ENCODE measurements around the gene CDC42BPG. TPM values are rescaled to one million over a fixed set of nuclear protein-coding genes. Genes with fewer than 3 reads are reported as not detected.
A peak's percentile ranks its signal among the peaks of the same experiment; 100 is the strongest.

CDC42BPG gene
- polyA plus RNA-seq, 5 donors = 5.6 to 10.0 (median 8.5) TPM

GRCh38 chr11:64804346-64805210, 39.9 kb downstream of the CDC42BPG start:
- no peak for DNase-seq

DNA sequence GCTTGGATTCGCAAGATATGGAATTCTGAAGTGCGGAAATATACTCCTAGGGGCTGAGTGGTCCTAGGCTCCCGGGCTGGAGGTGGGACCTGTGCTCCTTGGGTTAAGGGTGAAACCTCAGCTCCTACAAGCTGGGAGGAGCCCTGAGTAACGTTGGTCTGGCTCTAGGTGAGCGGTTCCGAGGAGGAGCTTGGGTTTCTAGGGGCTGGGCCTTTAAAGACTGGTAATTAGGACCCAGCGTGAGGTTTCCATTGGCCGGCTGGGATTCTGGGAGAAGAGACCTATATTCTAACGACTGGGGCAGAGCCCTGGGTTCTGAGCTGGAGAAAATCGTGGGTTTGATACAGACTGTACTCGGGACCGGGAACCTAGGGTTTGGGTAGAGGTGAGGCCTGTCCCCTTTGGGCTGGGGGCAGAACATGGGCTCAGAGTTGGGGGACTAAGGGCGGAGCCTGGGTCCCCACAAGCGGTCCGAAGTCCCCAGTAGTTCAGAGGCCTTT, 40.6 kb downstream of the CDC42BPG start:
- DNase-seq = no peak

DNA sequence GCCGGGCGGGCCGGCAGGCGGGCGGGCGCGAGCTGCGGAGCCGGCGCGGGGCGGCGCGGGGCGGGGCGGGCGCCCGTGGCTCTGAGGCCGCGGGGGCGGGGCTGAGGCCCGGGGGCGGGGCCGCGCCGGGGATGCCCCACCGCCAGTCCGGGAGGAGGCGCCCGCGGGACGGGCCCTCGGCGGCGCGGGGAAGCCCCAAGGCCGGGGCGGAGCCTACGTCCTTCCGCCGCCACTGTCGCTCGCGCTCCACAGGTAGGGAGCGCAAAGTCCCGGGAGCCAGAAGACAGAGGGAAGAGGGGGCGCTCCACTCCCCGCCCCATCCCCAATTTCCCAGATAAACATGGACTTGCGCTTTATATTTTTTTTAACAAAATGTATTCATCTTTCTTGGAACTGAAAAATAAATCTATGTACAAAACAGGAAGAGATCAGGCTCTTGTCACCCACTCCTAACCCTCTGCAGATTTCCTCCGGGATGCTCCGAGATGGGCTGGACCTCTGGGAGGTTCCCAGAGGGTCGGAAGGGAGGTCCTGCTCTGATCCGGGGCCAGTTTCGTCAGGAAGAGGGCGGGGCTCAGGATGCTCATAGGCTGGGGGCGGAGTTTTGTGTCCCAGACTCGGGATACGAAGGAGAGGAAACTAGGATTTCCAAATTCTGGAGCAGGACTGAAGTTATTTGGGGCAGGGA, 41.2 kb downstream of the CDC42BPG start, which contains the start of gene MAP4K2:
TSS of gene MAP4K2 (minus strand) at position 57 of the 688 bp plus-strand sequence. CDS start 65 bp downstream, outside the sequence.
- DNase-seq = peak; percentile 84 to 89

GRCh38 chr11:64802370-64803157, 41.9 kb downstream of the CDC42BPG start:
- DNase-seq = no peak

DNA sequence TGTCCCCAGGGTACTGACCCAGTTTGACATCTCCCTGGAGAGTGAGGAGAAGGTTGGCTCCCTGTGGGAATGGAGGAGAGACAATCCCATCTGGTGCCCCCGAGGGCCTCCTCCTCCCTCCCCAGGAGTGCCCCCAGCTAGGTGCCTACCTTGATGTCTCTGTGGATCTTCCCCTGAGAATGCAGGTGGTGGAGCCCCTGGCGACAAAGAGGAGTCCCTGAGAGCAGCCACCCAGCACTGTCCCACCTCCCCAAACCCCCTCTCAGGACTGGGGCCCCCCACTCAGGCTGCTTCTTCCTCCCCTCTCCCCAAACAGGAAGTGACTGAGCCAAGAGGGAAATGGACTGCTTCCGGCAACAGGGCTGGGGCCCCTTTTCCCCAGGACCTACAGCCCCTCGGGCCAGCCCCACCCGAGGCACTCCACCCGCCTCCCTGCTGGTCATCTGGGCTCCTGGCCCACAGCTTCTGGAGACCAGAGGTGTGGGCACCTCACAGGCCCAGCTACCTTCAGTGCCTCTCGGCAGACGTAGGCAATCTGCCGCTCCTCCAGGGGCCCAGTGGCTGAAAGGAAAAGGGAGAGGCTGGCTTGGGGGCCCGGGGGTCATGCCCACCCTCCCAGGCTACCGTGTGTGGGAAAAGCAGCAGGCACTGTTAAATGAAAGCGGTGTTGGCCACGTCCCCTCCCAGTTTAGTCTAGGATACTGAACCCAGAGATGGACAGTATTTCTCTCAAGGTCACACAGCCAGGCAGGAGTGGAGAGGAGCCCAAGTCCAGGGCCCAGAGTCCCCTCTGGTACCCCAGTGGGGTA, 42.7 kb downstream of the CDC42BPG start:
- DNase-seq = no peak

DNA sequence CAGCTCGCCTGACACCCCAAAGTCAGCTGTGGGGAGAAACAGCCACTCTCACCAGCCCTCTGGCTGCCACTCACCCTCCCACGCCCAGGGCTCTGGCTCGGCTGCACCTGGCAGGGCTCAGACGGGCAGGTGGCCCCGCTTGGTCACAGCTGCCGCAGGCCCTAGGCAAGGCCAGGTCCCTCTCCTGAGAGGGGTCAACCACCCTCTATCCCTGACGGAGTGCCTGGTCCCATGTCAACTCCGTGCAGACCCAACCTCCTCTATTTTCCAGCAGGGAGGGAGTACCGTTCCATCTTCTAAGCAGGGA, 43.3 kb downstream of the CDC42BPG start:
- no peak for DNase-seq

DNA sequence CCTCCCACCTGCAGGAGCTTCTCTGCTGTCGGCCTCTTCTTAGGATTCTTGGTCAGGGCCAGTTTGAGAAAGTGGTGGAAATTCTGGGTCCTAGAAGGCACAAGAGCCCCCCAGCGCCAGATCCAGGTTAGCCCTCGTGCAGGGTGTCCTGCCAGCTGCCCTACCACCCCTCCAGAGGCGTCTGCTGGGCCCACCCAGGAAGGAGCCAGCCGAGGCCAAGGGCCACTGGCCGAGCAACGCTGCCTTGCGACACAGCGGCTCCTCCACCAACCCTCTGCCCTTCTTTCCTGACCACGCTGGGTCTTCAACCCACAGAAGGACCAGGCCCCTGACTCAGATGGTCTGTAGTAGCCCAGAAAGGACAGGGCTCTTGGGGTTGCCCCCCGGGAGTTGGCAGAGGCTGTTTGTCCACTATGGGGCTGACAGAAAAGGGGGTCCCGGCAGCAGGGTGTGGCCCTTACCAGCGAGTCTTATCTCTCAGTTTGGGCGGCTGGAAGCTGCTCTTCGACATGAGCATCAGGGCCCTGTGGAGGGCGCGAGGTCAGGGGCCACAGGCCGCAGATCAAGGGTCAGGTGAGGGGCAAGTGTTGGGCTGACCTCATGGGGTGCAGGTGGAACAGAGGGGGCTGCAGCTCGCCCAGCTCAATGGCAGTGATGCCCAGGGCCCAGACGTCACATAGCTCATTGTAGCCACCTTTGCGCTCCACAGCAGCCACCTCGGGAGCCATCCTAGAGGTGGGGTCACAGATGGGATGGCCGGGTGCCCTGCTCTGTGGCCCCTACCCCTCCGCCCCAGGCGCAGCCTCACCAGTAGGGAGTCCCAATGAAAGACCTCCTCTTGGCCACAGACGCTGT, 43.9 kb downstream of the CDC42BPG start:
- no peak for DNase-seq

DNA sequence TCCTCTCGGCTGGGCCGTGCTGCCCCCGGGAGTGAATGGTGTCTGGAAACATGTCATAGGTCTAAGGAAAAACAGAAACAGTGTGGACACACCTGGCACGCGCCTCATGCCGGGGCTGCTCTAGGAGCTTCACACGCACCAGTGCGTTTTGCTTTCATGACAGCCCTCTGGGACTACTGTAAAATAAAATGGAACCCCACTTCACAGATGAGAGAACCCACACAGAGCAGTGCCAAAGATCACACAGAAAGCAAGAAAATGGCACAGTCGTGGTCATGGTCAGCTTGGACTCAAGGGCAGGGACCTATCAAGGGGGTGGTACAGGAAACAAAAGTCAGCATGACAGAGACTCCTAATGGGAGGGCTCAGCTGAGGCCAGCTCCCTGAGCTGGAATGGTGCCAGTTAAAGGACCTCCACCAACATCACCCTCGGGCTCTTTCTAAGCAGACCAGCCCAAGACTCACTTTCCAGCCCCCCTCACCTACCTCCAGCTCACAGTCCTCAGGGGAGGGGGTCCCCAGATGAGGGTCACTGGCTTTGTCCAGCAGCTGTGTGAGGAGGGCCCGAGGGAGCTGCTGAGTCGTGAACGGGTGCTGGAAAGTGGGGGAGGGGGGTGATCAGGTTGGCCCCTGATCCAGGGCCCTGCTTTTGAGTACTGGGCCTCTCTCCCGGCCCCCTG, 44.7 kb downstream of the CDC42BPG start:
- no peak for DNase-seq

- no peak for DNase-seq
These were observed 45.2 kb downstream of the CDC42BPG start for GRCh38 chr11:64799256-64799622.

DNA sequence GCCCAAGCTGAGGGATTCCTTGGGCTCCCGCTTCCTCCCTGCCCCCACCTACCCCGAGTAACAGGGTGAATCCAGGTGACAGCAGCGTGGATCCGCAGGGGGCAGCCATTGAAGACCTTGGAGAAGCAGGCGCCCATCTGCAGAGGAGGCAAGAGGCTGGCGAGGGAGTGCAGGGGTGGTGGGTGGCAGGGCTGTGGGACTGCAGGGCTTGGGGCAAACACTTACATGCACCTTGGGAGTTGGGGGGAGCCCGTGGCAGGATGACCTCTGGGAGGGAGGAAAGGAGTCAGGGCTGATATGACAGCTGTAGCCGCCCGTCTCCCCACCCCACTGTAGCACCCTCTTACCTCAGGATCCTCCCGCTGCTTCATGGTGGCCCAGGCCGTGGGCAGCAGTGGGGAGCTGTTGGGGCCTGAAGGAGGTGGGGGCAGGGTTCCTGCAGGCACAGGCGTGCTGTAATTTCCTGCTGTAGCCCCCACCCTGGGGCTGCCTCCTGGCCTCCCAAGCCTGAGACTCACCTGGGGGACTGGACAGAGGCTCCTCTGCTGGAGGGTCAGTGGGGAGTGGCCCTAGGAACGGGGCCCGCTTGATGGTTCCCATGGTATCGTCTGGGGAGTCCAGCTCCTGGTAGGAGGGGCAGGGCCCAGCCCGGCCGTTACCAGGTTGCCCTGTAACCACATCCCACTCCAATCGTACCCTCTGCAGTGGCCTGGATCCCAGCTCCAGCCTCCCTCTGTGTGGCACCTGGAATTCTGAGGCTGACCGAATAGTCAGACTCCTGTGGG, 47.5 kb downstream of the CDC42BPG start:
- DNase-seq = no peak

GRCh38 chr11:64796047-64796756, 48.3 kb downstream of the CDC42BPG start:
- no peak for DNase-seq

DNA sequence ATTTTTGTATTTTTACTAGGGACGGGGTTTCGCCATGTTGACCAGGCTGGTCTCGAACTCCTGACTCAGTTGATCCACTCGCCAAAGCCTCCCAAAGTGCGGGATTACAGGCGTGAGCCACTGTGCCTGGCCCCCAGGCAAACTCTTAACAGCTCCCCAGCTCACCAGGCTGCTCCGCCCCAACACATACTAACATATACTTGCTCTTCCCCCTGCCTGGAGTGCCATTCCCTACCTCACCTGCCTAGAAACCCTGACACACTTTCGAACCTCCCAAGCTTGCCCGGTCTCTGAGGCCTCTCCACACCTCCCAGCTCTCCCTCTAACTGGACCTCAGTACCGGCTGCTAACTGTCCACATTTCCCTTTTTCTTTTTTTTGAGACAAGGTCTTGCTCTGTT, 49.9 kb downstream of the CDC42BPG start:
- DNase-seq = no peak

- DNase-seq = no peak
These were observed 50.9 kb downstream of the CDC42BPG start for GRCh38 chr11:64793271-64794160.

- no peak for DNase-seq
These were observed 52.0 kb downstream of the CDC42BPG start for GRCh38 chr11:64792482-64792881.

DNA sequence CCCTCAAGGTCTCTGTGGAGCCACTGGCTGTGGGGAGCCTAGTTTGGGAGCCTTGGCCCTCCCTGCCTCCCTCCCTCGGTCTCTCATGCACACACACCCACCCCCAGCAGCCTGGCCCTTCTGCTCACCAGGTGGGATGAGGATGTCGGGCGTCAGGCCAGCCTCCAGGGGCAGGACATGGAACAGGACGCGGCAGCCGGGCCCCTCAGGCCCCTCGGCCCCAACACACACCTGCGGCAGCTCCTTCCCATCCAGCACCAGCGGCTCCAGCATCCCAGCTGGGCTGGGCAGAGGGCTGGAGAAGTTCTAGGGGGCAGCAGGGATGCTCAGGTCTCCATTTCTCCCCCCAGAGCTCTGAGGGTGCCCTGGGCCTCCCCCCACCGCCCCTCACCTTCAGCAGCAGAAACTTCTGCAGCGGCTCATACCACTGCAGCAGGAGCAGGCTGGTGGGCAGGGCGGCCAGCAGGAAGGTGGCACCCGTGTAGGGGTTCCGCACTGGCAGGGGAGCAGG, 52.6 kb downstream of the CDC42BPG start:
- no peak for DNase-seq

GRCh38 chr11:64790205-64791095, 54.0 kb downstream of the CDC42BPG start:
- DNase-seq = no peak
